Hindlimb muscle (tissue), 1 donor: Measurements from ENCODE around the gene LYPD6B. TPM values are rescaled to one million over a fixed set of nuclear protein-coding genes. Genes with fewer than 3 reads are reported as not detected.
"Not testable (repeated sequence)": the region's sequence is repeated elsewhere in the genome, so short reads cannot be mapped to it uniquely, and the experiment has no call there.

Experiments used
- DNase-seq: peaks from one replicate; pipeline ENCODE4 v3.0.0-alpha.2; 2013
- polyA plus RNA-seq: library from polyadenylated mRNA; unstranded; fragments of 120-200 nt; gene quantifications from one replicate; pipeline ENCODE4 v1.2.1, GENCODE V29; 2013; ENCODE audit not compliant: insufficient read length

The LYPD6B gene
- polyA plus RNA-seq, 1 donor = 0.18 TPM

DNA sequence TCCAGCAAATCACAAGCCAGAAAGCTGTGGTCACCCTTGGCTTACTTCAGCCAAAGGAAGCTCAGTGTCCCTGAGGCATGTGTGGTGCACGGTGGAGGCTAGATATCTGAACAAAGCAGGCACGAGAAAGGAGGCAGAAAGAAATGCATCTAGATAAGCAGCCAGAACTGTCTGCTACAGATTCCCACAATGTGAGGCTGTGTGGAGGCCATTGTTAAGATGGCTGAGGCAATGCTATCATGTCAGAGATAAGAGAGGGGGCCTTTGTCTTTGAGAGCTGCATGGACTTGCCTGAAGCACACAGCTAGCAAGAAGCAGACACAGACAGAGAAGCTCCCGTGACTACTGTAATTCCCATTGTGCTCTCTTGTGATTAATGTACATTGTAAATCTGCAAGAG, 181.4 kb downstream of the LYPD6B start:
- DNase-seq = no peak

DNA sequence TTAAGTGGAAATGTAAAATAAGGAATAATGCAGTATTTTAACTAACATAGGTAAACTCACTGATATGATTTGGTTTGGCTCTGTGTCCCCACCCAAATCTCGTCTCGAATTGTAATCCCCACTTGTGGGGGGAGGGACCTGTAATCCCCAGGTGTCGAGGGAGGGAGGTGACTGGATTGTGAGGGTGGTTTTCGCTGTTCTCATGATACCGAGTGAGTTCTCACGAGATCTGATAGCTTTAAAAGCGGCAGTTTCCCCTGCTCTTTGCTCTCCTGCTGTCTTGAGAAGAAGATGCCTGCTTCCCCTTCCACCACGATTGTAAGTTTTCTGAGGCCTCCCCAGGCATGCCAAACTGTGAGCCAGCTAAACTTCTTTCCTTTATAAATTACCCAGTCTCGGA, 182.5 kb downstream of the LYPD6B start:
- no peak for DNase-seq

DNA sequence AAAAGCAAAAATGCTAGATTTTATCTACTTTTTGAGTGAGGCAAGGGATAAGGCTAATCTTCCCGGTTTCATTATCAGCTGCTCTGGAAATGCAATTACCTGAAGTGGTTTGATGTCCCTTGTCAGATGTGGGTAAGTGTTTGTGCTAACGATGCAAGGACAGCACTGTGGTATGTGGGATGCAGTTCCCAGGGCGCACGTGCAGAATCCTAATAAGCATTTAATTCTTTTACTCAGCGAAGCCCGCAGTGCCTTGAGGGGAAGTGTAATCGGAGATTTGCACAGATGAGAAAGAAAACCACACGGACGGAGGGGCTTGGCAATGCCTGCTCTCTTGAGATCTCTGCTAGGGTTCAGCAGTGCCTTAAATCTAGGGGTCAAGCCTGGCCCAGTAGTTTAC, 183.4 kb downstream of the LYPD6B start:
- no peak for DNase-seq

DNA sequence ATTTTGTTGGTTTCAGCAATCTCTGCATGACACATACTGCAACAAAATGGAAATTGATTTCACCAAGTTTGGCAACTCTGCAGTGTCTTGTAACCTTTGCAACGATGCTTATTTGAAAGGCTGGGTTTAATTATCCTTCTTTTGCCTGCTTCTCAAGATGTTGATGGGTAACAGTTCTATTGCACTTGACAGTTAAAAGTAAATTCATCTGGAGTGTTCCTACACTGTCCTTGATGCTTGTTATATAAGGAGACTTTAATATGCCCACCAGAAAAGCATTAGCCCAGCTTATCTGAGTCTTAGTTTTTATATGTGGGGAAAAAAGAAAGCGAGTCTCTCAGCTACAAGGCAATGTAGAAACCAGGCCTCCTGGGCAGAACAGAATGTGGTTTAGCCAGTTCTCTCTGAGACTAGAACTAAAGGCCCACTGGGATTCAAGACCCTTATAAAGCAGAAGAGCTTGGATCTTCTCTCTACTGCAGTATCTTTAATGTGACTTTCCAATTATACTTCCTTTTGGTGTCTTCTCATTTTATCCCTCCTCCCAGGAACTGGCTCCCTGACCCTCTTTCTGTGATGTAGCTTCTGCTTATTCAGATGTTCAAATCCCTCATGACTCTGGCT, 185.1 kb downstream of the LYPD6B start:
- DNase-seq = no peak

DNA sequence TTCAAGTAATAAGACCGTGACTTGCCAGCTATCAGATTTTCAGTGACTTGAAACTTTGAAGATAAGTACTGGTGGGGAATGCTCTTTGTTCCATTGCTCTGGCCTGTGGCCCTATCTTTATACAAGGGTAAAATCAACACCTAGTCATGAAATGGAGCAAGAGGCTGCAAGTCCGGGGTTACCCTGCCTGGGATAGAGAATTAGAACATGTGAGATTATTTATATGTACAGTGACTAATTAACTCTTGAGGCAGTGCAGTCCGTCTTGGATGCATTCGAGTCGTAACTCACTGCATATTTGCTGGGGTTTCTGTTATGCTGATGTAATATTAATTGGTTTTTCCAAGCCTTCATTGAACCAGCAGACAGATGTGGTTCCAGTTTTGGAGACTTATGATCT, 186.0 kb downstream of the LYPD6B start:
- DNase-seq = no peak

DNA sequence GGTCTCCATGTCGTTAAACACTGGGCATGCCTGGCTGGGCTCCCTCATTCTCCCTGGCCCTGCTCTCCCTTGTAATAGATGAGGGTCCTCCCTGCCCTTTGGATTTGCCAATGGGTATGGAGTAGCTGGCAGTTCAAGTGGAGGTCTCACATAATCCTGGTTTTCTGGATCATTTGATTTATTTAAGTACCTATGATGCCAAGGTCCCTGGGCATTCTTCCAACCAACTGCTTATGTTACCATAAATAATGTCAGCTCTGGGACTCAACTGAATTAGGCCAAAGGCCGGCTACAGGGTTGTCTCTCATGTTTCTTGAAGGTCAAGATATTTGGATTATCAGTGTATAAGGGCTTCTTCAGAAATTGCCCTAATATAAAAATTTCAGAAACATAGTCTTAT, 186.9 kb downstream of the LYPD6B start:
- no peak for DNase-seq

DNA sequence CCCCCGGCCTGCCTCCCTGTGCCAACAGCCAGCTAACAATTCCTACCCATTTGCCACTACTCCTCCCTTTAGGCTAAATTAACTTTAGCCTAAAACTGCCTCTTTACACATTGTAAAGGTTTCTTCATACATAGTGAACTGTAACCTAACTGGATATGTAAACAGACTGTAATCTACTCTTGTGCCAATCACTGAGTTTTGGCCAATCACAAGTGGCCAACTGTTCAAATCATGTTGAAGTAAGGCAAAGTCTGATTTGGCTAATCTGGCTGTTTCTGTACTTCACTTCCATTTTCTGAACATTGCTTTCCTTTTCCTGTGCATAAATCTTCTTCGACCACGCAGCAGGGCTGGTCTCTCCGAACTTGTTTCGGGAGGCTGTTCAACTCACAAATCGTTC, 188.3 kb downstream of the LYPD6B start:
- no peak for DNase-seq

DNA sequence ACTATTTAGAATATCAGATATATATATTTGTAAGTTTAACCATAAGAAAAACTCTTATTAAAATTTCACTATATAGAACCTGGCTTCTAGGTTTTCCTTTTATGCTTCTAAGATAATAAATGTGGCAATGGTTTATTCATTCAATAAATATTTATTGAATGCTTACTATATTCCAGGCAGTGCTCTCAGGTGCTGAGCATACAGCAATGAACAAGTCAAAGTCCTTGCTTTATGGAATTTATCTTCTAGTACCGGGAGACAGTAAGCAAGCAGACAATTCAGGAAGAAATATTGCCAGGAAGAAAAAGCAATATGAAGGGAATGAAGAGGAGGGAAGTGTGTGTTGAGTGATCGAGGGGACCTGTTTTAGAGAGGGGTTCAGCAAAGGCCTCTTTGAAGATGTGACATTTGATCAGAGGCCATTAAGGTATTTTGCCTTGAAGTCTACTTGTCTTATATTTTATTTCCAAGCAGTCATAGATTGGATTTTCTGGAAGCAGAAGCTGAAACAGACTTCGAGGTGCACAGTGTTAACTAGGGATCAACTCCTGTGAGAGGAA, 197.4 kb downstream of the LYPD6B start:
- no peak for DNase-seq

DNA sequence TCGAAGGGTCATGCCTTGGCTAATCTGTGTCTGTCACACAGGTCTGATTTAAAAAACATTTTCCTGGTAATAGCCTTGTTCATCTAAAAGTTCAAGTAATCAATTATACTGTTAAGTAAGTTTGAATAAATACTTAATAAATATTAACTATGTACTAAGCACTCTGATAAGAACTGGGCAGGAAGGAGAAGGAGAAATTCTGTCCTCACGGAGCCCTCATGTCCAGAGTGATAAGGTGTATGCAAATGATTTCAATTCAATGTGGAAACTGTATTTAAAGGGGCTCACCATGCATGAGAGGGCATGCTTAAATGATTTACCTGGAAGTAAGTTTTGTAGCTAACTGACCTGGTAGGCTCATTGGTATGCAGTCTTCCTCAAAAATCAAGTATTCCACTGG, 197.9 kb downstream of the LYPD6B start:
- no peak for DNase-seq

DNA sequence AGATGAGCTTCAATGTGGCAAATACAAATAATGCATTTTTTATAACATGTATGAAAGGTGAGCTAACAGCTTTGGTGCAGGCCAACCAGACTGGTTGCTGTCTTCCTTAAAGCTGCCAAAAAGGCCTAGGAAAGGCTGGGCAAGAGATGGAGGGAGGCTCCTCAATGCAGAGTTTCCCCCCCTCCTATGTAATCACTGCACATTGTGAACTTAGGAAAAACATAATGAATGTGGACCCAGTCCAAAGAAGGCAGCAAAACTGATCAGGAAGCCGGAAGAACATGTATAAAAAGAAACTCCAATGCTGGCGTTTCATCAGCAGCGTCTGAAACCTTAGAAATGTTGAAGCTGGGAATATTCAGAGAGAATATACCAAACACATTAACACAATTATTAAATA, 207.7 kb downstream of the LYPD6B start:
- DNase-seq = no peak

DNA sequence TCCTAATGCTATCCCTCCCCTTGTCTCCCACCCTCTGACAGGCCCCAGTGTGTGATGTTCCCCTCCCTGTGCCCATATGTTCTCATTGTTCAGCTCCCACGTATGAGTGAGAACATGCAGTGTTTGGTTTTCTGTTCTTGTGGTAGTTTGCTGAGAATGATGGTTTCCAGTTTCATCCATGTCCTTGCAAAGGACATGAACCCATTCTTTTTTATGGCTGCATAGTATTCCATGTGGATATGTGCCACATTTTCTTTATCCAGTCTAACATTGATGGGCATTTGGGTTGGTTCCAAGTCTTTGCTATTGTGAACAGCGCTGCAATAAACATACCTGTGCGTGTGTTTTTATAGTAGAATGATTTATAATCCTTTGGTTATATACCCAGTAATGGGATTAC, 212.9 kb downstream of the LYPD6B start:
- not testable (repeated sequence) for DNase-seq

DNA sequence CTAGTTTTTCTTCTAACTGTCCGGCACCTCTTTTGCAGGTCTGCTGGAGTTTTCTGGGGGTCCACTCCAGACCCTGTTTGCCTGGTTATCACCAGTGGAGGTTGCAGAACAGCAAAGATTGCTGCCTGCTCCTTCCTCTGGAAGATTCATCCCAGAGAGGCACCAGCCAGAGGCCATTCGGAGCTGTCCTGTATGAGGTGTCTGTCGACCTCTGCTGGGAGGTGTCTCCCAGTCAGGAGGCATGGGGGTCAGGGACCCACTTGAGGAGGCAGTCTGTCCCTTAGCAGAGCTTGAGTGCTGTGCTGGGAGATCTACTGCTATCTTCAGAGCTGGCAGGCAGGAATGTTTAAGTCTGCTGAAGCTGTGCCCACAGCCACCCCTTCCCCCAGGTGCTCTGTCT, 218.4 kb downstream of the LYPD6B start:
- not testable (repeated sequence) for DNase-seq

DNA sequence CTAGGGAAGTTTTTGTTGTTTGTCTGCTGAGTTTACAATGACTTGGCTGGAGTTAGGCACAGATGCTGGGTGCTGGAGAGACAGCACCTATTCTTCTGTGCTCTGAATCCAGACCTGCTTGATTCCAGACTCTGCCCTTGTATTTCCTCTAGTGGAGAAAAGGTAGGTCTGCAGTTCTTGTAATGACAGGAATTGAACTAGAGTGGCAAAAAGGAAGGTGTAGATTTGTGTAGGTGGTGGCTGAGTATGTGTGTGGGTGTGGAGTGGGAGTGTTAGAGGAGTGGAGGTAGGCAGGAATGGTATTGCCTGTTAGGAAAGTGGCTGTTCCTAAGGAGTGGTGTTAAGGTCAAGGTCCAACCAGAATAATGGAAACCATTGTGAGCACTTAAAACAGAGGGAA, 220.0 kb downstream of the LYPD6B start:
- DNase-seq = no peak

DNA sequence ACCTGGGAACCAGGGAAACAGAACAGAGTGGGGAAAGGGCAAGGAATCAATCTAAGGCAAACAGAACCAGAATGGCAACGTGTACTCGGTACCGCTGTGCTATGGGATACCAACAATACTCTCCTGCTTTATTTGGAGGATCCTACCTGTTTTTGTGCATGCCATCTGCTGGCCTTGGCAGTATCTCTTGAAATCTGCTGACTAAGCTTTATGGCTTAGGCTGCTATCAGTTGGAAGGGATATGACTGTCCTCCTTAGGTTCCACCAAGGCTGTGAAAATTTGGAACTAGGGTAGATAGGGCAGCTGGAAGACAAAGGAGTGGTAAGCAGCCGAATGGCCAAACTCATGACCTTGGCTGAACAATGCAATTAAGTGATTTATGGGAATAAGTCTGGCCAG, 220.6 kb downstream of the LYPD6B start:
- DNase-seq = no peak

DNA sequence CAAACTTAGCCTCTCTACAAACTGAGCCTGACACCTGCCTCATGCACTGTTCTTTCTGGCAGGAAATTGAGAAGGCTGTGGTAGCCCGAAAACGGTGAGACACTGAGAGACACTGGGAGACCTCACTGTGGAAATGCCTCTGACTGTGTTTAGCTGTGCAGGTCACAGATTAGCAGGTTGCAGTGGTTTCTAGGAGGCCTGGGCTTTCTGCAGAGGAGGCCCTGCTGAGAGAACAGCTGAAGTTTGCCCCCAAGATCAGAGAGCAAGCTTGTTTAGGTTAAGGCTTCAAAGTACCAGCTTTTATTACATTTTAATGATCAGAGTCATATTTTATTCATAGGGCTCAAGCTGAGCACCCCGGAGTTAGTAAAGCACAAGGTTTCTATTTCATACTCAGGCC, 223.2 kb downstream of the LYPD6B start:
- no peak for DNase-seq

Other genes with a start within 250 kb of the LYPD6B start
- gene KIF5C, start 163.5 kb upstream of the LYPD6B start, polyA plus RNA-seq = 0.96 TPM